Measurements from ENCODE around the gene RPL22. TPM values are rescaled to one million over a fixed set of nuclear protein-coding genes. Genes with fewer than 3 reads are reported as not detected.
A peak's percentile ranks its signal among the peaks of the same experiment; 100 is the strongest.
"Not testable (repeated sequence)": the region's sequence is repeated elsewhere in the genome, so short reads cannot be mapped to it uniquely, and the experiment has no call there.

RPL22 gene
- total RNA-seq, 1 experiment from 2014 or later = 306 TPM

DNA sequence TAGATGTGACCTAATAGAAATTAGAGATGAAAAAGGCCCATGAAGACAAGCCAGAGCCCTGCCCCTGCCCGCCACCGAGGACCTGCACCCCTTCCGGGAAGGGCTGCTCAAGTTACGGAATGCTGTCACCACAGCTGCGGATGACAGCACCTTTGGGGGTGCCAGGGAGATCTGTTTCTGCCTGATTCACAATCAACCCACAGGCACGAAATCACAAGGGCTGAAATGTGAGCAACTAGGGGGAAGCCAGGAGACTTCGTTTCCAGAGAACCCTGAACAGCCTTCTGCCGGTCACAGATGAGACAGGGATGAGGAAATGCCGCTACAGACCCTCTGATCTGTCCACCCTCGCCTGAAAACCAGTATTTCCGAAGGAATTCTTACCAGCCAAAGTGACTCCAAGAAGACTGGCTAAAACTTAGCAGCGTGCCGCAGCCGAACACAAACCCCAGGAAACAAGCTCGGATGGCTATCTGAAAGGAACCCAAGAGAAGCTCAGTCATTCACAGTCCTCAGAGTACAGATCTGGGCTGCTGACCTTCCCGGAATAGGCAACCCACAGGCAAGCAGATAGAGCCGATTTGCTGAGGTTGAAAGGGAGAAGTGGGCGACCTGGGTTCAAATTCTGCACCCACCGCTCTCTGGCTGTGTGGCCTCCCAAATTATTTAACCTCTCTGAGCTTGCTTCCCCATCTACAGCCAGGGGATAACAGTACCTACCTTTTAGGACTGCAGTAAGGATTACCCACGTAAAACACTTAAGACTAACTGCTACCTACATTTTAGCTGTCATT lies 35.3 kb upstream of the RPL22 start:
- DNase-seq (ENCODE audit: low read depth) = peak; percentile 55

DNA sequence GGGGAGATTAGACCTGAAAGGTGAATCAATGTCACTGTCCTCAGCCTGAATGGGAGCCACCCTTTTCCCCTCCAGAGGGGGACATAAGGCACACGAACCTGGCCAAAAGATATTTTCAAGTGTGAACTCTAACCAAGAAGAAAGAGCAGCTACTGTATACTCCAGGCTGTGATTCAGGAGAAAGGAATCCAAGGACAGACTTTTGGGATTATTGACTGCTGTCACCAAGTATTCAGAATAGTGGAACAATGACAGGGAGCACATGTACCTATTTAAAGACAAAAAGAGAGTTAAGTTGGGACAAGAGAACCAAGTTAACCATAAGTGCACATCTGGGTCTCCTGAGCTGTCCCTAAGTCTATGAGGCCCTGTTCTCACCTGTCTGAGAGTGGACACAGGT lies 34.0 kb upstream of the RPL22 start:
- no peak for DNase-seq (ENCODE audit: low read depth)

DNA sequence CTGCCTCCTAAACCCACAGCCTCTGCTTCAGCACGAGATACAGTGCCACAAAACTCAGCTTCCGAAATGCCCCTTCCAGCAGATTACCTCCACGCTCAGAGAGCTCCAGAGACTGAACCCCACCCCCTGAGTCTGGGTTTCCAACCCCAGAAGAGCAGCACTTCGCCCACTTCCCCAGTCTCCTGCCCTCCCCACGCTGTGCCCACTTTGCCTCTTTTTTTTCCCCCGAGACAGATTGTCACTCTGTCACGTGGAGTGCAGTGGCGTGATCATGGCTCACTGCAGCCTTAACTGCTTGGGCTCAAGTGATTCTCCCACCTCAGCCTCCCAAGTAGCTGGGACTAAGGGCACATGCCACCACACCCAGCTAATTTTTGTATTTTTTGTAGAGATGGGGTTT lies 26.3 kb upstream of the RPL22 start:
- DNase-seq (ENCODE audit: low read depth) = no peak

DNA sequence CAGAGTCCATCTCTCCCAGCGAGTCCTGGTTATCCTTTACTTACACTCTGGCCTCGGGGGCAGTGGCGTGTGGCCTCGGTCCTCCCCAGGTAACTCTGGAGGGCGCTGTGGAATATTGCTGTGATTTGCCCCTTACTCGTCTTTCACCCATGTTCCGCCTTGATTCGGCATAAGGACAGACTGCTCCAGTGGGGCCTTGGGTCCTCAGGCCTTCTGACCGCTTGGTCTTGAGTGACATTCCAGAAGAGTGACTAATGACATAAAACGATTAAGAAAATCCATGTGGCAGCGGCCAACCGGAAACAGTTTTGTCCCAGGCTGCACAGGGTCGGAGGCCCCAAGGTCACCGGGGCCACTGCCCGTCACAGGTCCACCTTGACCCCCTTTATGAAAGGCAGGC lies 25.3 kb upstream of the RPL22 start:
- peak; percentile 69 for DNase-seq (ENCODE audit: low read depth)

DNA sequence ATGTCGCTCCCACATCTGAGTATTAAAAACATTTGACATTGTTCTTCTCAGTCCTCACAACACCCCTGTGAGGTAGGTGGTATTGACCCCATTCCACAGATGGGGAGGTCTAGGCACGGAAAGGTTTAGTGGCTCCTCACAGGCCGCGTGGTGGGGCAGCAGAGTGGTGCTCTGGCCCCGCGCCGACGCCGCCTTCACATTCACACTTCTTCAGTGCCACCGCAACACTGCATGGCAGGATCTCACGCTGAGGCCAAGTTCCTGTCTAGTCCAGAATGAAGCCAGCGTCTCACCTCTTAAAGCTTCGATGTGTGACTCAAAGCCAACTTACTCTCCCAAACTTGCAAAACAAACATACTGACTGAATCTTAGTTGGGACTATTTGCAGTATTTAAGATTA lies 24.2 kb upstream of the RPL22 start:
- no peak for DNase-seq (ENCODE audit: low read depth)

DNA sequence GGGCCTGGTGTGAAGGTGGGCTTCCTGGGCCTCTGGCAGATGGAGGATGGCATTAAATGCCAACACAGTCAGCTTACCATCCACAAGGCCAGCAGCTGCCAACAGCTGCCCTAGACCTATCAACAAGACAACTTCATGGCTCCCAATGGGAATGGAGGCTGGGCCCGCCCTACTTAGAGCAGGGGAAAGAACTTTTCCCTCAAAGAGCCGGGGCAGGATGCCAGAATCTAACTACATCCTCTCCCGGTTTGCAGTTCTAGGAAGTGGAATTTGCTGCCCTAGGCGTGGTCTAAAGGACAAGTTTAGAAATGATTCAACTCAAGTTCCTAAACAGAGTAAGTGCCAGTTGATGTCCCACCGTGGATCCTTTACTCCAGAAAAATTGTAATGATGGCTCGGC lies 23.2 kb upstream of the RPL22 start:
- DNase-seq (ENCODE audit: low read depth) = peak; percentile 83

DNA sequence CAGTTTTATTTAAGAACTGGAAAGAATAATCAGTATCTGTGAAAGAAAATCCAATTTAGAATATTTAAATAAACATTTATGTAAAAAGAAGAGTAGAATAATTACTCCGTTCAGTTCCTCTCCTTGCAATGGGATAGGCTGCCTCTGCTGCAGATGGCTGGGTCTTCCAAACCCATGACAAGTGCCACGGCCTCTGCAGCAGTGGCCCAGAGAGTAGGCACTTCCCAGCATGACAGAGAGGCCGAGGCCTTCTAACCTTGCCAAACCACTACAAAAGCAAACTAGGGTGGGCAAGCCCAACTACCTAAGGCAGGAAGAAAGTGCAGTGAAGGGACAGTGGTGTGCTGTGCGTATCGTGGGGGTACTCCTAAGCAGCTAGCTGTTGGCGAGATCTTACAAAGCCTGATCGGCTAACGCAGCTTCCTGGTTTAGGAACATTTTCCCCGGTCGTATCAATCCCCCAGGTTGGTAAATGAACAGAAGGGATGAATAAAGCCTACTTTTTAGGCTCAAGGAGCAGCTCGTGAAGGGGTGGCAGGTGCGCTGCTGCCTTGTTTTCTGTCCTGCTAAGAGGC lies 21.9 kb upstream of the RPL22 start:
- DNase-seq (ENCODE audit: low read depth) = no peak

DNA sequence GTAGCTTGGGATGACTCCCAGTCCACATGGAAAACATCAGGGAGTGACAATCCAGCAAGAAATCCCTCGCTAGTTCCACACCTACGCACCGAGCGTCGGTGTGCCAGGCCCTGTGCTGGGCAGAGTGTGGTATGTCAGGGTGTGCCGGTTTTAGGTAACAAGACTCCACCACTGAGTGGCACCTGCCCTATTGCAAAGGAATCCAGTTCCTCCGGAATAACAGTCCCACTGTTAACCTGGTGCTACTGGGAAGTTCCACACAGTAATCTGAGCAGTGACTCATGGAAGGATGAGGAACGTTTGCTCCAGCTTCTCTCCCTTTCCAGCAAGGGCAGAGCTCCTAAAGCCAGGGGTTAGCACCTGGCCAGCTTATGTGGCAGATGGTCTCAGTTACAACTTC lies 20.8 kb upstream of the RPL22 start:
- DNase-seq (ENCODE audit: low read depth) = no peak

DNA sequence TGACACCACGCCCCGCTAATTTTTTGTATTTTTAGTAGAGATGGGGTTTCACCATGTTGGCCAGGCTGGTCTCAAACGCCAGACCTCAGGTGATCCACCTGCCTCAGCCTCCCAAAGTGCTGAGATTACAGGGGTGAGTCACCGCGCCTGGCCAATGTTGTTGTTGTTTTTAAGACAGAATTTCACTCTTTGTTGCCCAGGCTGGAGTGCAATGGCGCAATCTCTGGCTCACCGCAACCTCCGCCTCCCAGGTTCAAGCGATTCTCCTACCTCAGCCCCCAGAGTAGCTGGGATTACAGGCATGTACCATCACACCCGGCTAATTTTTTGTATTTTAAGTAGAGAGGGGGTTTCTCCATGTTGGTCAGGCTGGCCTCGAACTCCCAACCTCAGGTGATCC lies 20.2 kb upstream of the RPL22 start:
- not testable (repeated sequence) for DNase-seq (ENCODE audit: low read depth)

DNA sequence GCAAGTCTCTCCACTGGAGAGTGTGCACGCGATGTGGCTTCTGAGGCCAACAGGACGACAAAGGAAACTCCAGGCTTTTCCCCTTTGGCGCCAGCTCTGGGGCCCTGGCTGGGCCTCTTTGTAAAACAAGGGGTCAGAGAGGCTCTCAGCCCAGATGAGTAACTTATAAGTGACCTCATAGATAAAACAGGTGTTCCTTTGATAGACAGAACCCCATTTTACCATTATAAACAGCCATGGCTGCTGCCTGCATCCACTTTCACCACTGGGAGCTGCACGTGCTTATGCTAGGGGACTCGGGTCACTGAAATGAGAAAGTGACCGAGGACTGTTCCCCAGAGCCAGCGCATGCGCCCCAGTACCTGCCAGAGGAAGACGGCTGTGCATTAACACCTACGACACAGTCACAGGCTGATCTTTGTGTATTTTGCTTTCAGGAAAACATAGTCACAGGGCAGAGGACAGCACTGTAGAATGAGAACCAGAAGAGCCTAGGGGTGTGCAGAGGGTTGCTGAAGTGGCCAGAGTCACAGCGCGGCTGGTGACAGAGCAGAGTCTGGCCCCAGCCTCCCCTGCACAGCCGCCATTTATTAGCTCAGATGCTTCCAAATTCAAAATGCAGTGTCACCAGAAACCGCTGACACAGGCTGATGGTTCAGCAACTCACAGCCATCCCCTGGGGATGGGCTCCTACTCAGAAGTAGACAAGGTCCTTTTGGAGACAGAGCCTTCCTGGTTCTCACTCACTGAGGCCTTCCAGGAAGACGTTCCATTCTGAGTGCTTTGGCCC lies 19.2 kb upstream of the RPL22 start:
- DNase-seq (ENCODE audit: low read depth) = no peak

DNA sequence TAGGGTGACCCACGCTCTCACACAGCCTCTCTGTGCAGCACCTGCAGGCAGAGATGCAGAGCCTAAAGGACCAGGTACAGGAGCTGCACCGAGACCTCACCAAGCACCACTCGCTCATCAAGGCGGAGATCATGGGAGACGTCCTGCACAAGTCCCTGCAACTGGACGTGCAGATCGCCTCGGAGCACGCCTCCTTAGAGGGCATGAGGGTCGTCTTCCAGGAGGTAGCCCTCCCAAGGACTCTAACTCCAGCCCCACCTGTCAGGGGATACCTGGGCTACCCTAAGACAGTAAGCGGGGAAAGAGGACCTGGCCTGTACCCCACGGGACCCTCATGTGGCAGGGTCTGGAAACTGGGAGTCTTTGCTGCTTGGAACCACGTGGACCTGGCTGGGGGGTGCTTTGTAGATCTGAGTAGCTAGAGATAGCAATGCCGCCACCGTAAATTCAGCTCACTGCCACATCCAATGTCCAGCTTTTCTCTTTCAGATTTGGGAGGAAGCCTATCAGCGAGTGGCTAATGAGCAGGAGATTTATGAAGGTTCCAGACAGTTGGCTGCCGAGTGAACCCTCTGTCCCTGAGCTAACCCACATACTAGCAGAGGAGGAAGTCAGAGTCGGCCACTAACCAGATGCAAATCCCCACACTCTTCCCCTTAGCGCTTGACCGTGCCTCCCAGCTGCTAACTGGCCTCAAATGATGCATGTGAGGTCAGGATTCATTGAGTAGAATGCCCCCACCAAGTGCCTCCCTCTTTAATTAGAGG lies 13.0 kb upstream of the RPL22 start:
- no peak for DNase-seq (ENCODE audit: low read depth)

DNA sequence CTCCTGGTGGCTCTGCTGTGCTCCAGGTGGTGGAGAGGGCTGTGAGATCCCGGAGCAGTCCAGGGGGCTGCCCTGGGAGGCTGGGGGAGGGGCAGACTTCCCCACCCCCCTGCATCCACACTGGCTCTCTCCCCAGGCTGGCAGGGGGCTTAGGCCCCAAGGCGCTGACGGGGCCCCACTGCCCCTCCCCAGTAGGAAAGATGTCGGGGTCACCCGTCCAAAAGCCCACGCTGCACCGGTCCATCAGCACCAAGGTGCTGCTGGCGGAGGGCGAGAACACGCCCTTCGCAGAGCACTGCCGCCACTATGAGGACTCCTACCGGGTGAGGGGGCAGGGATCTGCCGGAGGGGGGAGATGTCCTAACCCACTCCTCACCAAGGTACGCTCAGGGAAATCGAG lies 12.3 kb upstream of the RPL22 start:
- no peak for DNase-seq (ENCODE audit: low read depth)

DNA sequence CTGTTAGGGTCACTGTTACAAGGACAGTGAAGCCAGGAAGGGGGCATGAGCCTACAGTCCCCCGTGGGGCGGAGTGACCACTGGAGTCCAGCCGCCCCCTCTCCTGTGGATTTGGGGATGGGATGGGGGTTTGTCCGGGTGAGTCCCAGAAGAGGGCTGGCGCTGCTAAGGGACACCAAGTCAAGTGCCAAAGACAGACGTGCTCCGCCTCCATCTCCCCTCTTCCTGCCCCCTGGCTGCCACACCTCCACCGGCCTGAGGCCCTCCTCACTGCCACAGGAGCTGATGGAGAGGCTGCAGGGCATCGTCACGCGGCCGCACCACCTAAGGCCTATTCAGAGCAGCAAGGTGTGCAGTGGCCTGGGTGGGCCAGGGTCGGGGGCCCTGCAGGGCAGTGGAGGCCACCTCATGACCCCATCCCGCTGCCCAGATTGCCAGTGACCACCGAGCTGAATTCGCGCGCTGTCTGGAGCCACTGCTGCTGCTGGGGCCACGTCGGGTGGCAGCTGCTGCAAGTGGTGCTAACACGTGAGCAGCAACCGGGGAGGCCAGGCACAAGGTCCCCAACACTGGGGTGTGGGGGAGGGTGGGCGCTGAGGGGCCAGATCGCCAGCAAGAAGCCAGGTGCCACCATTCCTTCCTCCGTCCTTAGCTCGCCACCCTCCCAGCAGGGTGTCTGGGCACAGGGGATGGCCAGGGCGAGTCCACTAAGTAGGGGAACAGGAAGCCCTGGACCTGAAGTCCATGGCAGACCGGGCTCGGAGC lies 11.4 kb upstream of the RPL22 start:
- DNase-seq (ENCODE audit: low read depth) = no peak

DNA sequence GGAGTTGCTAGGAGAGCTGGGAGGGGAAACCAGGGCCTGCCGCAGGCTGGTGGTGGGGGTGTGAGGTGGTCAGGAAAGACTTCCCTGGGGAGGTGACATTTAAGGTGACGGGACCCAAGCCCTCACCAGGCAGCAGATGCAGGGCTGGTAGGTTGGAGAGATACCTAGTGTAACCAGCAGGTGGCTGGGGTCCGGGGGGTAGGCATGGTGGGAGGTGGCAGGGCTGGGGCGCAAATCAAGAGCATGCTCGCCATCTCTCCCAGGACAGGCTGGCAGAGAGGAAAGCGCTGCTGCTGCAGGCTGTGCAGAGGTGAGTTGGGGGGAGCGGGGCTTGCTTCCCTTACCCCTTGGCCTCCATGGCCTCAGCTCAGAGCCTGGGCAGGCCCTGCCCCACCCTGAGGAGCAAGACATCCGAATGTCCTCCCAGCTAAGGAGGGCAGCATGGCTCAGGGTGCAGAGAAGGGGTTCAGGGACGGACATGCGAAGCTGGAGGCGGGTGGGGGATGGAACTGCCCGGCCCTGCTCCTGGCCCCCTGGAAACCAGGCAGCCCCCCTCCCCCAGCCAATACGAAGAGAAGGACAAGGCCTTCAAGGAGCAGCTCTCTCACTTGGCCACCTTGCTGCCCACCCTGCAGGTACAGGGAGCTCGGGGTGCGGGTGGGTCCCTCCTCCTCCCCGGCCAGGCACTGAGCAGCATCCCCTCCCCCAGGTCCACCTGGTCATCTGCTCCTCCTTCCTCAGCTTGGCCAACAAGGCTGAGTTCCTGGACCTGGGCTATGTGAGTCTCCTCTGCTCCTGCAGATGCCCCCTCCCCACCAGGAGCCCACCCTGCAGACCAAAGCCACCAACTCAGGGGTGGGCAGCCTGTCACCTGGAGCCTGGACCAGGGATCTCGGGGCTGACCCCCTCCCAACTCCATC lies 10.5 kb upstream of the RPL22 start:
- peak; percentile 13 for DNase-seq (ENCODE audit: low read depth)

DNA sequence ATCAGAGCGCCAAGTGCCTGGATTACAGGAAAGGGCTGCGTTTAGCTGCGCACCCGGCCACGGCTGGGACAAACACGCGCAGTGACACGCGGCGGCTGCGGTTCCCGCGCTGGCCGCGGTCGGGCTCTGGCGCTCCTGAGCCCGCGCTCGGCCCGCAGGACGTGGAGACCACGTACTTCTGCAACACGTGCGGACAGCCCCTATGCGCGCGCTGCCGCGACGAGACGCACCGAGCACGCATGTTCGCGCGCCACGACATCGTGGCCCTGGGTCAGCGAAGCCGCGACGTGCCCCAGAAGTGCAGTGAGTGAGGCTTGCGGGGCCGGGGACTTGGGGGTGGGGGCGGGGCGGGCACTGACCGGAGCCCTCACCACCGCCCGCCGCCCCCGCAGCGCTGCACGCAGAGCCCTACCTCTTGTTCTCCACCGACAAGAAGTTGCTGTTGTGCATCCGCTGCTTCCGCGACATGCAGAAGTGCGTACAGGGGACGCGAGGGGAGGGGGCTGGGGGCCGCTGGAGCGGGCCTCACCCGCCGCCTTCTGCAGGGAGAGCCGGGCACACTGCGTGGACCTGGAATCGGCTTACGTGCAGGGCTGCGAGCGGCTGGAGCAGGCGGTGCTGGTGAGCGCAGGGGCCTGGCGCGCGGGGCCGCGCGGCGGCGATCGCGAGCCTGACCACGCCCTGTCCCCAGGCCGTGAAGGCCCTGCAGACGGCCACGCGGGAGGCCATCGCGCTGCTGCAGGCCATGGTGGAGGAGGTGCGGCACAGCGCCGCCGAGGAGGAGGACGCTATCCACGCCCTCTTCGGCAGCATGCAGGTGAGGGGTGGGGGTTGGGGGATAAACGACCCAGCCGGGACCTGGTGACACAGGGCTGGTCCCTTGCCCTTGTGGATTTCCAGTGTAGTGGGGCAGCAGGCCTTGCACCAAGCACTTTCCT lies 9.6 kb upstream of the RPL22 start:
- peak; percentile 74 for DNase-seq (ENCODE audit: low read depth)

DNA sequence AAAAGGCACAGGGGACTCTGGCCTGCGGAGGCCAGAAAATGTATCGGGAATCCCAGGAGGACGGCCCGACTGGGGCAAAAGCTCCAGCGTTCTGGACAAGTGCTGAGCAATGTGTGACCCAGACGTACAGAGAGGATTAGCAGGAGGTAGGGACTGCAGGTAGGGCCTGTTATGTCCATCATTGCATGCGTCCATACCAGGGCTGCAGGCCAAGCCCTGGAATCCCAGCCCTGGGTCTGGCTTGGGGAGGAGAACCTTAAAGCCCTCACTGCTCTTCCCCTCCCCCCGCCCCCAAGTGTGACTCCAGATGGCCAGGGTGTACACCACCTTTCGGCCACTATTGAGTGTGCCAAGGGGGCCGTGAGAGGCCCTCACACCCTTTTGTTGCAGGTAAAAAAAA lies 8.5 kb upstream of the RPL22 start:
- no peak for DNase-seq (ENCODE audit: low read depth)

DNA sequence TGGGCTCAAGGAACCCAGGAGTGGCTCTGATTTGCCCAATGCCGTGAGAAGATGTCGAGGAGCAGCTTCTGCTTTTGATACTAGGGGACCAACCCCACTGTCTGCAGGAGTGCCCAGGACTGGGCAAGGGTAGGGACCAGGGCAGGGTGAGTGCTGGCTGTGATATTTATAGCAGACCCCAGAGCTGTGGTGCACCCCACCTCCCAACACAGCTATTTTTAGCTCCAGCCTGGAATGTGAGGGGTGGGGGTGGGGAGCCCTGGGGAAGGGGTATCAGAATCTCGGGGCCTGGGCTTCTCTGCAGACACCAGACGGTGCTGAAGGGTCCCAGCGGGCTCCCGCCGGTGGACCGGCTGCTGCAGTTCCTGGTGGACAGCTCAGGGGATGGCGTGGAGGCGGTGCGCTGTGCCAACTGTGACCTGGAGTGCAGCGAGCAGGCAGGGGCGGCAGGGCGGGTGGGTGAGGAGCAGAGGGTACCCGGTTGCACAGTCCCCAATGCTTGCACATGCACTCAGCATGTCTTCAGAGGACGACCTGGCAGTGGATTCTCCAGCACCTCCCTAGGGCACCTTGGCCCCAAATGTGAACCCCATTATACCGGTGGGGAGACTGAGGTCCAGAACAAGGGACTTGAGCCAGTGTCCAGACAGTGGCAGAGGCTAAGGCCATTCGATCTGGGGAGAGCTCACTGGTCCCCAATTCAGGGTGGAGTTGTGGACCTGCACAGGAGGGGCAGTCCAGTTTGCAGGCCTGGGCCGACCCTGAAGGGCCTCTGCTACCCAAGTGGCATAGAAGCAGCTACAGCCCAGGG lies 7.9 kb upstream of the RPL22 start:
- DNase-seq (ENCODE audit: low read depth) = no peak

DNA sequence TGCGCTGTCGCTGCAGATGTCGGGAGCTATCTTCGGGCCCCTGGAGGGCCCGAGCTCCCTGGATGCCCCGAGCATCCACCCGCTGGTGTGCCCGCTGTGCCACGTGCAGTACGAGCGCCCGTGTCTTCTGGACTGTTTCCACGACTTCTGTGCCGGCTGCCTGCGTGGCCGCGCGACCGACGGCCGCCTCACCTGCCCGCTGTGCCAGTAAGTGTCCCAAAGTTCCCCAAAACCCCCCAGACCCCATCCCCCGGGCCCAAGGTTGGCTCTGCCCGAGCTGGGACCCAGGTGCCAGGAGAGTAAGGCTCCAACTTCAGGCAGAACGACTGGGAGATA lies 7.1 kb upstream of the RPL22 start:
- DNase-seq (ENCODE audit: low read depth) = no peak

Data from RPMI7951 (cell line).